Measurements from ENCODE around the gene LDB1.

Gene LDB1

DNA sequence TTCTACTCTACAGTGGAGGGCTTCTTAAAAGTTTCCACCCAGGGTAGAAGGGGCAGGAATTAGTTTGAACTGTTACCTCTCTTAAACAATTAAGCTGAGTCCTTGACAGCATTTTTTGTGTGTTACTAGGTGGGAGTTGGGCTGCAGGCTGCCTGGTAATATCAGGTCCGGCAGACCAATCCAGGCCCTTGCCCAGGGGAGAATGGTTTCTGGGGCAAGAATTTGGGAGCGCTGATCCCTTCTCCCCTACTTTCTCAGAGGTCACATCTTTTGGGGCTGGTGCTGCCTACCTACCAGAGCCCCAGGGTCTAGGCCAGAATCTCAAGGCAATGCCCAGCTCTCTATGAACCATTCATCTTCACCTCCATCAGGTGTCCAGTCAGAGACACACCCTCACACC lies 14.2 kb upstream of the LDB1 start:
- no peak for DNase-seq (ENCODE audit: low read depth)

DNA sequence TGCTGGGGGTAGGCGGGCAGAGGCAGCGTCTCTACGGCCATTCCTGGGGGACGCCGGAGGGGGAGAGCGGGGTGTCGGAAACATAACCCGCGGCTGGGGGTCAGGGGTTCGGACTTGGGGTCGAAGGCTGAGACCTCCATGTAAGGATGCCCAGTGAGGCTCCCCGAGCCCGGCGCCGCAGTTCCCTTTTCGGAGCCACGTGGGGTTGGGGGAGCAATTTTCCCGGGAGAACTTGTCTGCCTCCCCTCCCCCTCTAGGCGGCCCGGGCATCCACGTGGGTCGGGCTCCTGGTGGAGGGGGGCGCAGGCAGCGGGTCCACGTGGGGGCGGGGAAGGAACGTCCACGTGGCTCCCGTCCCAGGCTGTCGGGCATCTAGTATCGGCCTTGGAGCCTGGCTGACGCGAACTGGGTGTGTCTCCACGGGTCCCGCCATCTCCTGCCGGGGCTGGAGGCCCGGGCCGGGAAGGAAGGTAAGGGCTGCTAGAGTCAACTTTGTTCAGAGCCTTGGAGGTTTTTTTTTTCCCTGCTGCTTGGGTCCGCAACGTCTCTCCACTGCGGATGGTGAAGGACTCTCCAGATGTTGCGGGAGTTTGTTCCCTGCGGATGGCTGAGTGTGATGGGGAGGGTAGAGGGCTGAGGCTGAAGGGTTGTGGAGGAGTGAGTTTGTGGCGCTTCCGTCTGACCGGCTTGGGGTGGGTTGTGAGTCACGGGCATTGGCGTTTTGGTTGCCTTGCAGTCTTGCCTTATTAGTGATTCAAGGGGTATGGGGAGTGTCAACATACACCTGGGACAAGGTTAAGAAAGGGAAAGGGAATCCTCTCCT lies 13.4 kb upstream of the LDB1 start:
- no peak for DNase-seq (ENCODE audit: low read depth)

DNA sequence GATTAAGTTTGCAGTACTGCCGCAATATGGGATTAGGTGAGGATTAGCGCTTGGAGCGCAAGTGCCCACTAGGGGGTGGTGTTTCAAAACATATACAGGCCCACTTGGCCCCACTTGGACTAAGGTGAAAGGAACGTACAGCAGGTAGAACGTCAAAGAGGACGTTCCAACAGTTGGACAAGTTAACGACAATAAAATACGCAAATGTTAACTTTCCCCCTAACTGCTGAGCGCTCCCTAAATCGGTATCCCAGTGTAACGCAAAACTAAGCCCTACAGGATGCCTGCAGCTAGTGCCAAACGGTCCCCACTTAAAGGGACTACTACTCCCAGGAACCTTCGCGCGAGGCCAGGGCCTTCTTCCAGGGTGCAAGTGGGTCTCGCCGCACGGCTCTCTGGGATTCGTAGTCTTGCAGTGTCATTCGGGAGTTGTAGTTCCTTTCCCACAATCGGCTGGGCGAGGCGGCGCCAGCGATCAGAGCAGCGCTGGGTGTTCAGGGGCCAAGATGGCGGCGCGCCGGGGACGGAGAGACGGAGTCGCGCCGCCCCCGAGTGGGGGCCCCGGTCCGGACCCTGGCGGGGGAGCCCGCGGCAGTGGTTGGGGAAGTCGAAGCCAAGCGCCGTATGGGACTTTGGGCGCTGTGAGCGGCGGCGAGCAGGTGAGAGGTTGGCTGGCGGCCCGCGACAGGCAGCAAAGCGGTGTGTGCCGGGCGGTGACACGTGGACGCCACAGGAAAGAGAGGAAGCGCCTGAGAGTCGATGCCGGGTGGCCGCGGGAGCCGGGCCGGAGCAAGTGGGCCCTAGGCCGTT lies 12.6 kb upstream of the LDB1 start, which contains the start of gene PPRC1:
Gene PPRC1, plus strand, starts transcription at position 478 of the 810 bp plus-strand sequence. Its CDS starts 29 bp downstream, at position 507.
- peak; percentile 99 for DNase-seq (ENCODE audit: low read depth)

GRCh38 chr10:102132193-102132562 lies 12.0 kb upstream of the LDB1 start:
- DNase-seq (ENCODE audit: low read depth), result no peak

- DNase-seq (ENCODE audit: low read depth), result no peak
Observed at GRCh38 chr10:102131286-102132170, 11.4 kb upstream of the LDB1 start.

DNA sequence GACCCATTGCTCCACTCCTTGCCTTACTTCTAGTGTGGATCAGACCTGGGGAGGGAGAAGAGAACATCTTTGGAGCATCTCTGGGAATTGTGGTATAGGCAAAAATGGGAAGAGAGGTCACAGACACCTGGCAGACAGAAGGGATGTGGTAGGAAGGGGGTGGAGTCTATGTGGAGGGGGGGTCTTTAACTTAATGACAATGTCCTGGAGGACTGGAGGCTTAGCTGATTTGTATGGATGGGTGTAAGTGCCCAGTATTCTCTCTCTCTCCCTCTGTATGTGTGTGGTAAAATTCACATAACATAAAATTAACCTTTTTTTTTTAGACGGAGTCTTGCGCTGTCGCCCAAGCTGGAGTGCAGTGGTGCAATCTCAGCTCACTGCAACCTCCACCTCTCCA lies 3.1 kb upstream of the LDB1 start:
- no peak for DNase-seq (ENCODE audit: low read depth)

GRCh38 chr10:102122450-102122849 lies 2.3 kb upstream of the LDB1 start:
- no peak for DNase-seq (ENCODE audit: low read depth)

GRCh38 chr10:102121739-102122372 lies 1.7 kb upstream of the LDB1 start:
- DNase-seq (ENCODE audit: low read depth), result no peak

GRCh38 chr10:102120991-102121738 lies 997 bp upstream of the LDB1 start:
- no peak for DNase-seq (ENCODE audit: low read depth)

- peak; percentile 64 for DNase-seq (ENCODE audit: low read depth)
Observed at GRCh38 chr10:102119417-102120141, 589 bp downstream of the LDB1 start.

GRCh38 chr10:102118867-102119266 lies 1.3 kb downstream of the LDB1 start:
- DNase-seq (ENCODE audit: low read depth), result no peak

DNA sequence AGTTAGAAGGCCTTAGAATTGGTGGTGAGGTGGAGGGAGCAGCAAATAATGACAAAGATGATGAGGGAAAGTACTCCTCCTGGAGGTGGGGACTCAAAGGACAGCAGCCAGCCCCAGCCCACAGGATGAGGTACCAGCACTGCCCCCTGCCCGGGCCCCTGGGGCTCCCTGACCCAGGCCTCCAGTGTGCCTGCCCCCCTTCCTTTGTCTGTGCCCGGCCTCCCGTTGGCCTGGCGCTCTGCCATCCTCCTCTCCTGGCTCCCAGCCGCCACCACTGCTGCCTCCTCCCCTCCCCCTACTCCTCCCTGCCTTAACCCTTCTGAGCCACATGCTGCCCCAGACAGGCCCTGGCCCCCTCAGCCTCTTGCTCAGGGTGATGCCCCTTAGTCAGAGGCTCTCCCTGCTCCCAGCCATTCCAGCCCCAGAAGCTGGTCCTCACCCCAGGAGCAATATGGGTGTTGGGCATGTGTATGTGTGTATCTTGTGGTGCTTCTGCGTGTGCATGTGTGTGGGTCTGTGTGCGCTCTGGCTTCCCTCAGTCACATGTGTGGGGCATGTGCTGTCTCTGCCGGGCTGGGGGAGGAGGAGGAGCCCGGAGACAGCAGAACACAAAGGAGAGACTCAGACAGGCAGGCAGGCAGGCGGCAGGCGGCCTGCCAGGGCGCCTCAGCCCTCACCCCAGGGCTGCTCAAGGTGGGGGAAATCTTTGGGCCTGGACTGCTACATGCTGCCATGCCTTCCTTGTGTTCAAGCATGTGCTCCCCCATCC lies 2.6 kb downstream of the LDB1 start:
- peak; percentile 52 for DNase-seq (ENCODE audit: low read depth)

- DNase-seq (ENCODE audit: low read depth), result no peak
Observed at GRCh38 chr10:102116656-102117055, 3.5 kb downstream of the LDB1 start.

DNA sequence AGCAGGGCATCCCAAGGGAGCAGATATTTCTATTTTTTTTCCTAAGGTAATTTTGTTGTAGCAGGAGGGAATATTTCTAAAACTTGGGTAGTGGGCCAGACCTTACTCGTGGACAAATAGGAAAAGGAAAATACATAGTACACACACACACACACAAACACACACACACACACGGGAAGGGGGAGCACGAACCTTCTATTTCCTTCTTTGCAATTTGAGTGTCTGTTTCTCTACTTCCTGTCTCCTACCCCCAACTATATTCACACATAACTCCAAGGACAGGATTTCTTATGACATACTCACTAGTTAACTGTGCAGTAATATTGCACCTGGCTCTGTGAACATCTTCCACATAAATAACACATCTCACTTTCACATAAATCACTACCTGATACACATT lies 4.4 kb downstream of the LDB1 start:
- DNase-seq (ENCODE audit: low read depth), result no peak

DNA sequence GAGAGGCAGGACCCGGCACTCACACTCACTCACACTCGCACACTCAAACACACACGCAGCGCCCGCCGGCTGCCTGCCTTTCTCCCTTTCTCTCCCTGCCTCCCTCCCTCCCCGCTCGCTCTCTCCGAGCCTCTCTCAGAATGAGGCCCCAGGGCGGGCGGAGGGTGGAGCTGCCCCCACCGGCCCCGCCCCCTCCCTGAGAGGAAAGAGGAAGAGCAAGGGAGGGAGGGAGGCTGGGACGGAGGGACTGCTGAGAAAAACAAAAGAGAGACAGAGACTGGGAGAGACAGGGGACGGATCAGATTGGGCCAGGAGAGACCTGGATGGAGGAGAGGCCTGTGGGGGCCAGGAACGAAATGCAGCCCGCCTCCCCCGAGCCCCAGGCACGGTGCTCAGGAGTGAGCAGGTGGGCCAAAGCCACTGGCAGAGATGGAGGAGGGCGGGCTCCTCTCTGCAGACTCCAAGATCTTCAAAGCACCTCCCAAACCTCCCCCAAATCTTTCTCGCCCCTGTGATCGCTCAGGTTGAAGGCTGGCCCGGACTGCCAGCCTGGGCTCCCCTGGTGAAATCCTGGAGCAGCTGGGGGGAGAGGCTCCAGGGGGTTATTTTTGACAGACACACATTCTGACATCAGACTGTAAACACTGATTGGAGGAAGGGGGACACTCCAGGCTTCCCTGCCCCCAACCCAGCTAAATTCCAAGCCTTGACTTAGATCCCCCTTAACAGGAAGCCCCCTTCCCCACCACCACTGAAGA lies 5.1 kb downstream of the LDB1 start:
- peak; percentile 80 for DNase-seq (ENCODE audit: low read depth)

GRCh38 chr10:102113956-102114857 lies 6.0 kb downstream of the LDB1 start:
- DNase-seq (ENCODE audit: low read depth), result no peak

DNA sequence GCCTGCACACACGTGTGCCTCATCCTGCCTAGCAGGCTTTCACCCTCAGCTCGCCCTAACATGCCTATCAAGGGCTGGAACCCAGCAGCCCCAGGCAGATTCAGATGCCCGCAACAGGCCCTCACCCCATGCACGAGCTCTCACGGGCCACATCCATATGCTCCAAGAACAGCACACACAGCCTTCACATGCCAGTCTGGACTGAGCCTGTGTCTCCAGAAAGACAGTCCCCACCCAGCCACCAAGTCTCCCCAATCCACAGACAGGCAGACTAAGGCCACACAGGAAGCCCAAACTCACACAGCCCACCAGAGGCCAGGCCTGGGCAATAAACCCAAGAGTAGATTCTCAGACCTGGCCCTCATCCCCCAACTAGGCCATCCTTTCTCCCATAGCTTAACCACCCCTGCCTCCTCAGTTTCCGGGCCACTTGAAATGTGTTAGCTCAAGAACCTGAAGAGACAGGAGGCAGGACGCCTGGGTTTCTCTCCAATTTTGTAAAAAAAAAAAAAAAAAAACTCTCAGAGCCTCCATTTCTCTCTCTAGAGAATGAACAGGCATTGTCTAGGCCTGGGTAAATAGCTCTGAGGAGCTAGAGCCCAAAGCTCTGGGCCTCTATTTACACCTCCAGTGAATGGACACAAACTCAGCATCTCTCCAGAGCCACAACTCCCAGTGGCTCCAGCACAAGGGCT lies 6.8 kb downstream of the LDB1 start:
- DNase-seq (ENCODE audit: low read depth), result no peak

All from stromal cell of bone marrow (primary cell).